Mononuclear cell (primary cell): ENCODE measurements around the gene TMCC2. TPM values are rescaled to one million over a fixed set of nuclear protein-coding genes. Genes with fewer than 3 reads are reported as not detected.
"Not testable (repeated sequence)": the region's sequence is repeated elsewhere in the genome, so short reads cannot be mapped to it uniquely, and the experiment has no call there.

Experiments
- H3K27me3 ChIP-seq: 2 replicates; pipeline ENCODE4 v1.6.0; 2011; ENCODE audit warnings: low read length, control low read depth; ENCODE audit not compliant: insufficient read depth
- H3K4me1 ChIP-seq: 2 replicates; pipeline ENCODE4 v1.5.1; 2011; ENCODE audit warnings: mild to moderate bottlenecking, low read length, control low read depth; ENCODE audit not compliant: insufficient read depth
- H3K4me3 ChIP-seq: 2 replicates; pipeline ENCODE4 v1.5.1; 2011; ENCODE audit warnings: mild to moderate bottlenecking, low read length, moderate library complexity
- H3K9me3 ChIP-seq: 2 replicates; pipeline ENCODE4 v1.5.1; 2011; ENCODE audit warnings: low read depth, mild to moderate bottlenecking, control low read depth, low read length
- total RNA-seq: library from RNA; depleted of rRNA; stranded (reverse); fragments of >200 nt; gene quantifications from one replicate; pipeline ENCODE4 v1.2.3, GENCODE V29; 2012

Gene TMCC2, protein sequence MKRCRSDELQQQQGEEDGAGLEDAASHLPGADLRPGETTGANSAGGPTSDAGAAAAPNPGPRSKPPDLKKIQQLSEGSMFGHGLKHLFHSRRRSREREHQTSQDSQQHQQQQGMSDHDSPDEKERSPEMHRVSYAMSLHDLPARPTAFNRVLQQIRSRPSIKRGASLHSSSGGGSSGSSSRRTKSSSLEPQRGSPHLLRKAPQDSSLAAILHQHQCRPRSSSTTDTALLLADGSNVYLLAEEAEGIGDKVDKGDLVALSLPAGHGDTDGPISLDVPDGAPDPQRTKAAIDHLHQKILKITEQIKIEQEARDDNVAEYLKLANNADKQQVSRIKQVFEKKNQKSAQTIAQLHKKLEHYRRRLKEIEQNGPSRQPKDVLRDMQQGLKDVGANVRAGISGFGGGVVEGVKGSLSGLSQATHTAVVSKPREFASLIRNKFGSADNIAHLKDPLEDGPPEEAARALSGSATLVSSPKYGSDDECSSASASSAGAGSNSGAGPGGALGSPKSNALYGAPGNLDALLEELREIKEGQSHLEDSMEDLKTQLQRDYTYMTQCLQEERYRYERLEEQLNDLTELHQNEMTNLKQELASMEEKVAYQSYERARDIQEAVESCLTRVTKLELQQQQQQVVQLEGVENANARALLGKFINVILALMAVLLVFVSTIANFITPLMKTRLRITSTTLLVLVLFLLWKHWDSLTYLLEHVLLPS
- total RNA-seq: 4.3 TPM

DNA sequence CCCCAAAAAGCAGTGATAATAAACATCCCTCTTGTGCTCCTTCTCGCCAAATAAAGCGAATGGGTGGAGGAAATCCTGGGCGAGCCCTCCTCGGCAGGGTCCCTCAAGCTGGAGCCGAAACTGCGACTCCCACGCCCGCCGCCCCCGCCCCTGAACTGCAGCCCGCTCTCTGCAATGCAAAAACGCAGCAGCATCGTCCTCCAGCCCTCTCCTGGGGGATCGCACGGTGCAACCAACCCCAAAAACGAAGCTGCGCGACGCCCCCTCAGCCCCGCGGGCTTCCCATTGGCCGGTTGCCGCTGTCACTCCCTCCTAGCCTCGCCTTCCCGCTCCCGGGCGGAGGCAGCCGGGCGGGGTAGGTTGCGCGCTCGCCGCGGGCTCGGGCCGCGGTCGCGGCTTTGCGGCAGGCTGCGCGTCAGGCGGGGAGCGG, at the start of gene TMCC2:
Gene TMCC2 (plus strand): TSS at position 363 of the 430 bp plus-strand sequence. CDS start 619 bp downstream, outside the sequence.
- no peaks in the 10 kb centered on the region for H3K9me3 ChIP-seq
- peak within 1 kb of the TSS; percentile 39 for H3K4me3 ChIP-seq
- H3K27me3 ChIP-seq: peaks cover 31% of the 10 kb centered on the region
- peaks cover 36% of the 10 kb centered on the region for H3K4me1 ChIP-seq

DNA sequence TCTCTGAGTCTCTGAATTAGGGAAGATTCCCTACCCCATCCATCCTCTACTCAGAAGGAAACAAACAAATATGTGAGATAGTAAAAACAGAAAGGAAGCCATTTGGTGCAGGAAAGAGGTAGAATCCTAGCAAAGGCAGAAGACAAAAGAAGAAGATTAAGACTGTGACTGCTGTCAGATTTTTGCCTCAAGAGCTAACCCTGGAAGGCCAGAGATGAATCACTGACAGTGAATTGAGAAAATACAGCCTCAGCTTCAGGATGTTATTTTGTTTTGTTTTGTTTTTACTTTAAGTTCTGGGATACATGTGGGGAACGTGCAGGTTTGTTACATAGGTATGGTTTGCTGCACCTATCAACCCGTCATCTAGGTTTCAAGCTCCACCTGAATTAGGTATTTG, 47.9 kb upstream of the TMCC2 start:
- Histone ChIP-seq H3K27me3 (no peaks in the 10 kb centered on the region), H3K4me1 (peaks cover 19% of the 10 kb centered on the region), H3K4me3 (no peak overlapping the region), H3K9me3 (no peaks in the 10 kb centered on the region)

DNA sequence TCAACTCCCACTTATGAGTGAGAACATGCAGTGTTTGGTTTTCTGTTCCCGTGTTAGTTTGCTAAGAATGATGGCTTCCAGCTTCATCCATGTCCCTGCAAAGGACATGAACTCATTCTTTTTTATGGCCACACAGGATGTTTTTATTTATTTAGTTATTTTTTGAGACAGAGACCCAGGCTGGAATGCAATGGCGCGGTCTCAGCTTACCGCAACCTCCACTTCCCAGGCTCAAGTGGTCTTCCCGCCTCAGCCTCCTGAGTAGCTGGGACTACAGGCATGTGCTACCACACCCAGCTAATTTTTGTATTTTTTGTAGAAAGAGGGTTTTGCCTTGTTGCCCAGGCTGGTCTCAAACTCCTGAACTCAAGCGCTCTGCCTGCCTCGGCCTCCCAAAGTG, 47.4 kb upstream of the TMCC2 start:
- not testable (repeated sequence) for H3K9me3 ChIP-seq, H3K4me3 ChIP-seq, H3K27me3 ChIP-seq
- peaks cover 19% of the 10 kb centered on the region for H3K4me1 ChIP-seq

DNA sequence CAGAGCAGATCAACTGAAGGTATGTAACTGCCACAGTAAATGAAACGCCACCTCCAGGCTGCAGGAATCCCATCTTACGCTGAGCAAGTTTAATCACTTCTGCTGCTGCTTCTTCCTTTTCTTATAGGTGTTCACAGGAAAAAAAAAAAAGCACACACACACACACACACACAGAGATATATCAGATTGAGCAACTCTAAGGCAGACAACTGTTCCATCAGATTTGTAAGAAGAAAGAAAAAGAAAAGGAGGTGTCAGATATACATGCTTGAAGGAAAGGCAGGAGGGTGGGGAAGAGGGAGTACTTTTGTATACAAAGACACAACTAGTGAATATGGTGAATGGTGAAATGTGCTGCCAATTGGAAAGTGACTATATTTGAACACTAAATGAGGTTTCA, 44.8 kb upstream of the TMCC2 start:
- no peaks in the 10 kb centered on the region for H3K9me3 ChIP-seq
- no peak overlapping the region for H3K4me3 ChIP-seq
- H3K27me3 ChIP-seq: no peaks in the 10 kb centered on the region
- H3K4me1 ChIP-seq: peaks cover 18% of the 10 kb centered on the region

DNA sequence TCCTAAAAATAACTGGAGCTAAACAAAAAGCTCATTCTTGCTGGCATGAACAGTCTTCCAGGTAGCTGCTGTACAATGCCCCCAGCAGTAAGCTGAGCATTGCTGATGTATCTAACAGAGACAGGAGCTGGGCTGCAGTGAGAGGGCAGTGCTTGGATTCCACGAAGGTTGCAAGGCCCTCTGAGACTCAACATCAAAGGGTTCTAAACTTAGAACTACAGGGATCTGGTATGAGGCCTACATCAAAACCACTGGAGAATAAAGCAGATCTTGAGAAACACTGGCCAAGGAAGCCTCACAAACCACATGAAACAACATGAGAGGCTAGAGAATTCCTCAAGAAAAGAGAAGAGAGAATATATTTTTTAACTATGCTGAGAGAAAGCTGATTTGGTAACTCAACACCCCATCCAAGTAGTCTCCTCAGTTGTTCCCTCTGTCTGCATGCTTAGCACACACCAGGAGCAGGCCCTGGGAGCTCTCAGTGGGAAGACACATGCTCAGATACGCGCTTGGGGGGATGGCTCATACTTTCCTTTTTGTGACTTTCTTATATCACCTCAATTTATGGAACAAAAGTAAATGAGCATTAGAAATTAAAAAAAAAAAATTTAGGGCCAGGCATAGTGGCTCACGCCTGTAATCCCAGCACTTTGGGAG, 43.9 kb upstream of the TMCC2 start:
- Histone ChIP-seq H3K9me3 (no peaks in the 10 kb centered on the region), H3K4me3 (no peak overlapping the region), H3K4me1 (peaks cover 18% of the 10 kb centered on the region), H3K27me3 (no peaks in the 10 kb centered on the region)

DNA sequence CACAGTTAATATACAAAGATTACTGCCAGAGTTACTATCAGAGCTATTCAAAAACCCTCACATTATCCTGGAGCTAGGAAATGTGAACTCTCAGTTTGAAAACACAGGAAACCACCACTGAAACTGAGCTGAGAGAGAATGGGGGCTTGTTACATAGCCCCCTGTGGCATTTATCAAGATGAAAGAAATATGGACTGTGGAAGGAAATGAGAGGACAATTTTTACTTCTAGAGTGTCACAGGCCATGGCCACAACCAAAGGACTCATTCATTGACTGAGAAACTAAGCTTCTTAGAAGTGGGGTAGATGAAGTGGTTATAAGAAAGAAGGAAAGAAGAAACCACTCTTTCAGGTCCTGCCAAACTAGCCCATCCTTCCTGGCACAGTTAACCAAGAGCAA, 41.6 kb upstream of the TMCC2 start:
- H3K27me3 ChIP-seq: no peaks in the 10 kb centered on the region
- no peak overlapping the region for H3K4me3 ChIP-seq
- H3K4me1 ChIP-seq: peaks cover 18% of the 10 kb centered on the region
- H3K9me3 ChIP-seq: no peaks in the 10 kb centered on the region

DNA sequence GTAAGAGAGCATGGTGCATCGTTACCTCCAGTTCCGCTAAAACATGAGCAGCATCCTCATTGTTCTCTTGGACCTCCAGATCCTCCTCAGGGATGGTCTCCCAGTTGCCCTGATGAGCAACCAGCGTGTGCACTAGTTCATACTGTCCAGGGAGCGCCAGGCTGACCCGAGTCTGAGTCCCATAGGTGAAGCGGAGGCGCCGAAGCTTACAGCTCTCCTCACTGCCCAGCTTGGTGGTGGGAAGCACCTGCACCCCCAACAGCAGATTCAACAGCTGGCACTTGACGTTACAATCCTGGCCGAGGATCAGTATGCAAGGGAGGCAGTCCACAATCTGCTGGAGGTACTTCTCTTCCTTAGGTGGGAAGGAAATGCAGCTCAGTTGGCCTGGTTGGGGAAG, 40.3 kb upstream of the TMCC2 start:
- H3K4me3 ChIP-seq: no peak overlapping the region
- no peaks in the 10 kb centered on the region for H3K9me3 ChIP-seq
- H3K4me1 ChIP-seq: peaks cover 18% of the 10 kb centered on the region

DNA sequence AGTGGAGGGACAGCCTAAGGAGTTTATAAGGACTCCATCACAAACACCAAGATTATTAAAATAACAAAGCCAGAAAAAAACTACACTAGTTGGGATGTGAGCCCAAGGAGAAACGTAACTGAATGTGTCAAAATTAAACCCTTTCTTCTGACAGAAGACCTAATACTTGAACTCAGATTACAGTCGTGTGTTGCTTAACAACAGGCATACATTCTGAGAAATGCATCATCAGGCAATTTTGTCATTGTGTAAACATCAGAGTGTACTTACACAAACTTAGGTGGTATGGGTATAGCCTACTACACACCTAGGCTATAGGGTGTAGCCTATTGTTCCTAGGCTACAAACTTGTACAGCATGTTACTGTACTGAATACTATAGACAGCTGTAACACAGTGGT, 39.6 kb upstream of the TMCC2 start:
- H3K4me1 ChIP-seq: peaks cover 18% of the 10 kb centered on the region
- no peaks in the 10 kb centered on the region for H3K9me3 ChIP-seq
- H3K27me3 ChIP-seq: no peaks in the 10 kb centered on the region
- H3K4me3 ChIP-seq: no peak overlapping the region

More for the DNA sequence above, 40.3 kb upstream of the TMCC2 start:
- no peaks in the 10 kb centered on the region for H3K27me3 ChIP-seq

DNA sequence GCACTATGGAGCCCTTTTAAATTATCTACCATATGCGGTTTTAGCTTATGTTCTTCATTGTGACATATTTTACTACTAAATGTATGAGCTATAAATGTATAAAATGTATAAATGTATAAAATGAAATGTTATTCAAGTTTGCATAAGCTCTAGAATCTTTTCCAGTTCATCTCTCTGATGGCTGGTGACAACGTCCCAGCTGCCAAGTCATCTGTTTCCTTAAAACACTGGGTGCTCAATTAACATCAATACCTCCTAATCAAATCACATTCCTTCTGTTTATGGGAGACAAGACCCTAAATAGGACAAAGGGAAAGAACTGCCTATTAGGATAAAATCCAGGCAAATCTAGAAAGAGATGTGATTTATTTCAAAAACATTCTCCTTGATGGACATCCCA, 39.1 kb upstream of the TMCC2 start:
- Histone ChIP-seq H3K9me3 (no peaks in the 10 kb centered on the region), H3K4me1 (peaks cover 16% of the 10 kb centered on the region), H3K27me3 (no peaks in the 10 kb centered on the region), H3K4me3 (no peak overlapping the region)

DNA sequence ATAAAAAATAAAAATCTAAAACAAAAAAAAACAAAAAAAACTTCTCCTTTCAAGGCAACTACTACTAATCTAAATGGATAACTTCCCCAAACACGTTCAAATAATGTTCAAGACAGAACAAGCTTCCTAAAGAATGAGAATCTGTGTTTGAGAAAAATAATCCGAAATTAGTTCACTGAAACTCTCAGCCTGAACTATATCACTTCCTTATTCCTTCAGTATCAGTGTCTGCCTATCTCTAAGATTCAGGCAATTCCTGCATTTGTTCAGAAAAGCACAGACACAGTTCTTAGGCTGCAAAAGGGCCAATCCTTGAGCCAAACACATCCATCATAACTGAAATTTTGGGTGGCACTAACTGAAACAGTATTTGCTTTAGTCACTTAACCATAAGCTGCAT, 38.6 kb upstream of the TMCC2 start:
- Histone ChIP-seq H3K27me3 (no peaks in the 10 kb centered on the region), H3K4me3 (no peak overlapping the region), H3K4me1 (peaks cover 11% of the 10 kb centered on the region), H3K9me3 (no peaks in the 10 kb centered on the region)

DNA sequence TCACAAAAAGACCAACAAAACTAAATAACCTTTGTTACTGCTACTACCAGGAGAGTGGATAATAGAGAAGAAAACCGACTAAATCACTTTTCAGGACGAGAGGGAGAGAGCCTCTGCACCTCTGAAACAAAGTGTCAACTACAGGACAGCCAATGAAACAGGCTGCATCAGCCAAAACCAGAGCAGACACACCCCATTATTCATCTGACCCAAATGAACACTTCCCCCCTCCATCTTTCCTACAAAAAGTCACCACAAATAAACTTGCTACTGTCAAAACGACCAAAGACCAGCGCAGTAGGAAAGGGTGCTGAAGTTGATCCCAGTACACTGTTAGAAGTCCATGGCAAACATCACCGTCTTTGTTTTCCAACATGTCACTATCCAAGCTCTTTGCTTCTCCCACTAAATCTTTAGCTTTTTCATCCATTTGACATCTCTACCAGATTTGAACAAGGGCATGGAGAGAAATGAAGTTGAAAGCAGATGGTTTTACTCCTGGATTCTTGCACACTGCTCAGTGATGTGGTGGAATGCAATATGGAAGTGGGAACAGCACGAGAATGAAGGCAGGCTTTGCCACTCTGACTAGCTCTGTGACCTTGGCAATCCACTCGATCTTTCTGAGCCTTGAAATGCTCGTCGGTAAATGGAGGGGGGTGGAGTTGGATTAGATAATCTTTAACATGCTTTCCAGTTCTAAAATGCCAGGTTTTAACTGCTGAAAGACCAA, 36.7 kb upstream of the TMCC2 start:
- no peaks in the 10 kb centered on the region for H3K27me3 ChIP-seq
- no peak overlapping the region for H3K4me3 ChIP-seq
- H3K4me1 ChIP-seq: peaks cover 5% of the 10 kb centered on the region
- H3K9me3 ChIP-seq: no peaks in the 10 kb centered on the region

DNA sequence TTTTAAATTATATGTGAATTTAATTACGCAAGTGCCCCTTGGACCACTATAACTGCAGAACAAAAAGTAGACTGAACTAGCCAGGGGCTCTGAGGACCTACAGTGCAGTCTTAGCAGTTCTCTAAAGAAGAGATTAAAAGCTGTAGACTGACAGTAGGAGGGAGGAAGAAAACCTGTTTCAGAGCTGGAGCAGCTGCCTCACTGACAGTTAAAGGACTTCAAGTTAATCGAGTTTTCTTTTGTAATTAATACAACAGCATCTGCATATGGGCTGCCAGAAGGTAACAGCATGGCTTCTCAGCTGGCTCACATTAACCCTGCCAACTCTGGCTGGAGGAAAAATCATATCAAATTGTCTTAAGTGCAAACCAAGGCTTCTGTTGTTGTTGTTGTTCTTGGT, 36.1 kb upstream of the TMCC2 start:
- no peaks in the 10 kb centered on the region for H3K9me3 ChIP-seq

DNA sequence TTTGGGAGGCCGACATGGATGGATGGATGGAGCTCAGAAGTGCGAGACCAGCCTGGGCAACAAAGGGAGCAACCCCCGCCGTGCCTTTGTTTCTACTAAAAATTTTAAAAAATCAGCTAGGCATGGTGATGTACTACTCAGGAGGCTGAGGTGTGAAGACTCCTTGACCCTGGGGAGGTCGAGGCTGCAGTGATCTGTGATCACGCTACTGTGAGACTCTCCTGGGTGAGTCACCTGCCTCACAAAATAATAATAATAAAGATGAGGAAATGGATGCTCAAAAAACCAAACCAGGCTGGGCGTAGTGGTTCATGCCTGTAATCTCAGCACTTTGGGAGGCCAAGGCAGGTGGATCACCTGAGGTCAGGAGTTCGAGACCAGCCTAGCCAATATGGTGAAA, 35.5 kb upstream of the TMCC2 start:
- Histone ChIP-seq H3K27me3 (no peaks in the 10 kb centered on the region), H3K4me1 (peaks cover 5% of the 10 kb centered on the region), H3K4me3 (no peak overlapping the region), H3K9me3 (no peaks in the 10 kb centered on the region)

More for the DNA sequence above, 36.1 kb upstream of the TMCC2 start:
- H3K27me3 ChIP-seq: no peaks in the 10 kb centered on the region
- H3K4me3 ChIP-seq: no peak overlapping the region
- peaks cover 5% of the 10 kb centered on the region for H3K4me1 ChIP-seq

DNA sequence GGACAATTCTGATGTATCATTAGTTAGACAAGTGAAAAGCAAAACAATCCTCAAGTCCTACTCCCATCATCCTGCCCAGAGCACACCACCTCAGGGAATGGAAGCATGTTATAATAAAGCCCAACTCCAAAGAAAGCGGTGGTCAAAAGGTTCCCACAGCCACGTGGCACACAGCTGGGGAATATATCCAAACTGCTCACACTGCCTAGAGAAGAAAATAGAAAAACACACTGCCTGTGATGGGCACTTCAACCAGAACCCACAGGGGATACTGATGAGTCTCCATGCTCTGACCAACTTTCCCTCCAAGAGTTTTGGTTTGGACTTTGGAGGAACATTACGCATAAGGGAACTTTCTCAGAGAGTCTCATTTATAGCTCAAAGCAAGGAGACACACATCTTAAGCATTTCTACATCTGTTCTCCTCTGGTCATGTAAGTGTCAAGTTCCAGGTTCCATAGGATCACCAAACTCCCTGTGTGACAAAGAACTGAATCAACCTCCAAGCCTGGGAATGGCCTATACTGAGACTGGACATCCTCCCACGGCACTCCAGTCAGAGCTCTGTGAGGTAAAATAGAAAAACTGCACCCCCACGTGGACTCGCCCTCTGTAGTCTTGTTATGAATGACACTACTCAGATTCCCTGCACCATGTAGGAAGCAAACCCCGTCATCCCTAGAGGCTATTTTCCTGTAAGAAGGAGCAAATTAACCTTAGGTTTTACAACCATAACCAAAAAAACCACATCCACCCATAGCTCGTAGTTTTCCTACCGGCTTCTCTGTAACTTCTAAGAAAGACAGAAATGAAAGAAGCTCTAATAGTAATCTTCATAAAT, 28.4 kb upstream of the TMCC2 start:
- Histone ChIP-seq H3K27me3 (no peaks in the 10 kb centered on the region), H3K9me3 (no peaks in the 10 kb centered on the region), H3K4me1 (peaks cover 18% of the 10 kb centered on the region), H3K4me3 (no peak overlapping the region)
